GM23248 (cell line): Measurements from ENCODE around the gene MYO5C.

Source experiments
- EZH2 ChIP-seq: fragments of 200-600 bp; sonication (generic); IDR thresholded peaks from 2 replicates; pipeline ENCODE4 v1.6.1; 2018; ENCODE audit warnings: antibody characterized with exemption, mild to moderate bottlenecking; ENCODE audit not compliant: insufficient read depth, poor library complexity, severe bottlenecking
- EZH2phosphoT487 ChIP-seq: fragments of 200-600 bp; sonication (generic); IDR thresholded peaks from 2 replicates; pipeline ENCODE4 v1.6.1; 2018; ENCODE audit warnings: antibody characterized with exemption, moderate library complexity, mild to moderate bottlenecking, low read depth; ENCODE audit not compliant: insufficient read depth

DNA sequence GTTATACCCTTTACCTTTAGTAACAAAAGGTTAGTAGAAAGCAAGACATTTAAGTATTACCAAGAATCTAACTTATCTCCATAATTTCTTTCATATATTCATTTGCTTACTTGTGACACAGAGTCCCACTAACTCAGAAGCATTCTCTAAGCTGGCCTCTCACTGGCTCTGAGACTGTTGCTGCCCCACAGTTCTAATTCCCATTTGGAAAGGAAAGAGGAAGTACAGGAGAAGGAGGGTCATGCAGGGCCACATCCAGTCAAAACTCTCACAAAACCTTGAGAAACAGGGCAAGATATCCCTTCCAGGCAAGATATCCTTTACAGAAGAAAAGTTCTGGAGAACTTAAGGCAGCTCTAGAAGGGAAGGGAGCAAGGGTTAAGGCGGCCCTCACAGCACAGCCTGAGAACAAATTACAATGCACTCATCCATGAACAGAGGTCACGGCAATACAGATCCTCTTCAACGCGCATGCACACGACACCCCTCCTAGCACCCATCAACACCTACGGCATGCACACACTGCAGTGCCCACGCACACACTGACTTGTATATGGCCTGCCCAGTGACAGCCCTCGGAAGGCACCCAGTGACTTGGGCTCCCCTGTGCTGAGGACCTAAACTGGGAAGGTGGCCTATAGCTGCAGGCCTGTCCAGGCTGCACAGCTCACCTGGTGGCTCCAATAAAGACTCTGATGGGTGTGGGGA, 13.0 kb upstream of the MYO5C start:
- TF ChIP-seq EZH2: no peak
- TF ChIP-seq EZH2phosphoT487: no peak
